Activated gamma-delta T cell treated with anti-CD3 and anti-CD28 coated beads, Interleukin-2, amount 50 U/mL, for 16 hours (primary cell): ENCODE measurements around the gene NOP16.

Experiments used
- DNase-seq: peaks from one replicate; pipeline ENCODE4 v3.0.0-alpha.2; 2020; ENCODE audit warnings: low read depth

NOP16 gene

GRCh38 chr5:176356179-176356566, 32.2 kb downstream of the NOP16 start:
- DNase-seq = no peak

GRCh38 chr5:176355400-176356178, 32.8 kb downstream of the NOP16 start:
- no peak for DNase-seq

GRCh38 chr5:176353533-176353932, 34.9 kb downstream of the NOP16 start:
- DNase-seq = no peak

GRCh38 chr5:176352116-176352878, 36.1 kb downstream of the NOP16 start:
- DNase-seq = no peak

- DNase-seq = no peak
These were observed 38.0 kb downstream of the NOP16 start for GRCh38 chr5:176350416-176350815.

GRCh38 chr5:176342766-176343458, 45.5 kb downstream of the NOP16 start:
- DNase-seq = no peak

- DNase-seq = no peak
These were observed 46.3 kb downstream of the NOP16 start for GRCh38 chr5:176342158-176342483.

GRCh38 chr5:176341325-176342157, 46.9 kb downstream of the NOP16 start:
- no peak for DNase-seq

GRCh38 chr5:176339304-176339703, 49.1 kb downstream of the NOP16 start:
- DNase-seq = no peak

GRCh38 chr5:176337913-176338312, 50.5 kb downstream of the NOP16 start:
- no peak for DNase-seq

GRCh38 chr5:176334031-176334770, 54.2 kb downstream of the NOP16 start:
- no peak for DNase-seq
